DND-41 (cell line): Measurements from ENCODE around the gene CWC15.

Experiments used
- ATAC-seq: fragments of 200-7000 bp; cut with Tn5 transposase; 3 replicates; pipeline ENCODE4 v1.9.1; 2021; ENCODE audit warnings: low read depth; ENCODE audit not compliant: insufficient read depth
- DNase-seq: peaks from one replicate; pipeline ENCODE4 v3.0.0-alpha.2; 2020
- H2AFZ ChIP-seq: 2 replicates; pipeline ENCODE4 v1.6.0; 2012; ENCODE audit warnings: low read depth, low read length
- H3K27ac ChIP-seq: 2 replicates; pipeline ENCODE4 v1.5.1; 2012; ENCODE audit warnings: low read length, inconsistent platforms
- H3K27me3 ChIP-seq: fragments of 200-600 bp; sonication (generic); 2 replicates; pipeline ENCODE4 v1.6.0; 2012; ENCODE audit warnings: low read length, mild to moderate bottlenecking, inconsistent platforms; ENCODE audit not compliant: insufficient read depth, poor library complexity
- H3K36me3 ChIP-seq: 2 replicates; pipeline ENCODE4 v1.5.1; 2012; ENCODE audit warnings: low read length, inconsistent platforms; ENCODE audit not compliant: insufficient read depth
- H3K4me1 ChIP-seq: 2 replicates; pipeline ENCODE4 v1.5.1; 2012; ENCODE audit warnings: mild to moderate bottlenecking, low read length; ENCODE audit not compliant: insufficient read depth
- H3K4me2 ChIP-seq: 2 replicates; pipeline ENCODE4 v1.6.0; 2012; ENCODE audit warnings: mild to moderate bottlenecking, moderate library complexity, low read length, inconsistent platforms; ENCODE audit not compliant: insufficient read depth
- H3K4me3 ChIP-seq, 2 experiments: fragments of 200-600 bp in 1 of 2; shearing (Covaris generic) in 1 of 2; 2 replicates each; pipeline ENCODE4 v1.5.1; 2012 to 2016; ENCODE audit warnings: inconsistent platforms in 2 of 2, low read length in 2 of 2, mild to moderate bottlenecking in 2 of 2, low read depth in 1 of 2, moderate library complexity in 1 of 2
- H3K79me2 ChIP-seq: 2 replicates; pipeline ENCODE4 v1.6.0; 2012; ENCODE audit warnings: low read length, inconsistent platforms; ENCODE audit not compliant: insufficient read depth
- H3K9ac ChIP-seq: 2 replicates; pipeline ENCODE4 v1.6.0; 2012; ENCODE audit warnings: low read depth, mild to moderate bottlenecking, inconsistent platforms, low read length, moderate library complexity
- H3K9me3 ChIP-seq: 2 replicates; pipeline ENCODE4 v1.5.1; 2012; ENCODE audit warnings: low read length, moderate library complexity, mild to moderate bottlenecking, inconsistent platforms; ENCODE audit not compliant: insufficient read depth, severe bottlenecking
- H4K20me1 ChIP-seq: 2 replicates; pipeline ENCODE4 v1.6.0; 2012; ENCODE audit warnings: low read length; ENCODE audit not compliant: insufficient read depth
- EZH2 ChIP-seq: IDR thresholded peaks from 3 replicates; pipeline ENCODE4 v1.6.1; 2012; ENCODE audit warnings: borderline replicate concordance, low read depth, mild to moderate bottlenecking, moderate library complexity, low read length, inconsistent platforms; ENCODE audit not compliant: severe bottlenecking
- TF ChIP-seq, protein P1 (sequence below): IDR thresholded peaks from 2 replicates; pipeline ENCODE4 v1.5.1; 2012; ENCODE audit warnings: borderline replicate concordance, low read length, moderate library complexity, mild to moderate bottlenecking; ENCODE audit not compliant: poor library complexity, severe bottlenecking; ENCODE audit errors: extremely low read depth

Gene CWC15

DNA sequence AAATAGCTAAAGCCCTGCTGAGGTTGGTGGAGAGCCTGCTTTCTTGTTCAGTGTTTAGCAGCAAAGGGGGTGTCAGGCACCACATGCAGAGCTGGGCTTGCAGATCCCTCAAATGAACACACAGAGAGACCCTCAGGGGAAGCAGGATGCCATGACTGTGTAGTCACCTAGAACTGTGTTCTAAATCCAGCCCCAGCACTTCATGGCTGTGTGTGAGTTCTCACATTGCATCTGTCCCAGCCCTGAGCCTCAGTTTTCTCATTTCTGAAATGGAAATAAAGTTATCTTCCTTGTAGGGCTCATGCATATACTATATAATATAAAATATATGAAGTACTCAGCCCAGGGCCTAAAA lies 47.1 kb downstream of the CWC15 start:
- H2AFZ ChIP-seq, result no peak overlapping the region
- no peak overlapping the region for H3K9ac ChIP-seq
- peaks cover 6% of the 10 kb centered on the region for H3K9me3 ChIP-seq
- no peak overlapping the region for H3K4me2 ChIP-seq
- no peaks in the 10 kb centered on the region for H4K20me1 ChIP-seq
- no peaks in the 10 kb centered on the region for H3K27me3 ChIP-seq
- no peak overlapping the region for H3K4me3 ChIP-seq
- no peaks in the 10 kb centered on the region for H3K36me3 ChIP-seq
- peaks cover 24% of the 10 kb centered on the region for H3K4me1 ChIP-seq
- DNase-seq (no peak), ATAC-seq (no peak)
- H3K79me2 ChIP-seq, result no peaks in the 10 kb centered on the region
- TF ChIP-seq EZH2, result no peak
- H3K27ac ChIP-seq, result no peak overlapping the region; the same call in 1 of the 2 replicates

DNA sequence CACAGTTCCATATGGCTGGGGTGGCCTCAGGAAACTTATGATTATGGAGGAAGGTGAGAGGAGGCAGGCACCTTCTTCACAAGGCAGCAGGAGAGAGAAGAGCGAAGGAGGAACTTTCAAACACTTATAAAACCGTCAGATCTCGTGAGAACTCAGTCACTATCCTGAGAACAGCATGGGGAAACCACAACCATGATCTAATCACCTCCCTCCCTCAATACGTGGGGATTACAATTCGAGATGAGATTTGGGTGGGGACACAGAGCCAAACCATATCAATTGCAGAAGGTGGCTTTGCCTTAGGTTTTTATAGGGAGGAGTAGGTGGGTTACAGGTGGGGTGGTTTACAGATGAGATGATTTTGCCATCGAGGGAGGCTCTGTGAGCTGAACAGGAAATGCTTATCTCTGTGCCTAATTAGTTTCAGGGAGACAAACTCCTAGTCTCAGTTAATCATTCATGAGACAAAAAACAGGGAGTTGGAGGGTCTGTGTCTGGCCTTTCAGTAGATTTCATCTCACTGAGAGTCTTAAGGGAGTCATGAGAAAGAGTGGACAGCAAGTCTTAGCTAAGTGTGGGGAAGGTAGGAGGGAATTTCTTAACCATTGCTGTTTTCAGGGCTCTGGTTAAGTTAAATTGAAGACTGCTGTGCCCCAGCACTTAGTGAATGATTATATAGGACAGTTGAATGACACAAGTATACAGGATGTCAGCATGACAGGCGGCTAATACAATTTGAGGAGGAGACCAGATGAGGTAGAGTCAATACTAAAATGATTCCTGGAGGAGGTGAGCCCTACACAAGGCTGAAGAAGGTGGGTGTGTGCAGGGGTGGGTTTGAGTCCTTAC lies 47.7 kb downstream of the CWC15 start:
- H3K27me3 ChIP-seq, result no peaks in the 10 kb centered on the region
- H3K27ac ChIP-seq, result peak overlapping the region; percentile 80
- no peak for ATAC-seq
- no peaks in the 10 kb centered on the region for H3K36me3 ChIP-seq
- H3K4me3 ChIP-seq, result no peak overlapping the region
- DNase-seq, result no peak
- TF ChIP-seq, protein P1, sequence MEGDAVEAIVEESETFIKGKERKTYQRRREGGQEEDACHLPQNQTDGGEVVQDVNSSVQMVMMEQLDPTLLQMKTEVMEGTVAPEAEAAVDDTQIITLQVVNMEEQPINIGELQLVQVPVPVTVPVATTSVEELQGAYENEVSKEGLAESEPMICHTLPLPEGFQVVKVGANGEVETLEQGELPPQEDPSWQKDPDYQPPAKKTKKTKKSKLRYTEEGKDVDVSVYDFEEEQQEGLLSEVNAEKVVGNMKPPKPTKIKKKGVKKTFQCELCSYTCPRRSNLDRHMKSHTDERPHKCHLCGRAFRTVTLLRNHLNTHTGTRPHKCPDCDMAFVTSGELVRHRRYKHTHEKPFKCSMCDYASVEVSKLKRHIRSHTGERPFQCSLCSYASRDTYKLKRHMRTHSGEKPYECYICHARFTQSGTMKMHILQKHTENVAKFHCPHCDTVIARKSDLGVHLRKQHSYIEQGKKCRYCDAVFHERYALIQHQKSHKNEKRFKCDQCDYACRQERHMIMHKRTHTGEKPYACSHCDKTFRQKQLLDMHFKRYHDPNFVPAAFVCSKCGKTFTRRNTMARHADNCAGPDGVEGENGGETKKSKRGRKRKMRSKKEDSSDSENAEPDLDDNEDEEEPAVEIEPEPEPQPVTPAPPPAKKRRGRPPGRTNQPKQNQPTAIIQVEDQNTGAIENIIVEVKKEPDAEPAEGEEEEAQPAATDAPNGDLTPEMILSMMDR, result no peak
- no peak for TF ChIP-seq EZH2
- H3K79me2 ChIP-seq, result no peaks in the 10 kb centered on the region
- no peaks in the 10 kb centered on the region for H4K20me1 ChIP-seq
- peaks cover 6% of the 10 kb centered on the region for H3K9me3 ChIP-seq
- no peak overlapping the region for H3K9ac ChIP-seq
- H3K4me1 ChIP-seq, result peaks cover 24% of the 10 kb centered on the region
- no peak overlapping the region for H3K4me2 ChIP-seq
- H2AFZ ChIP-seq, result no peak overlapping the region; the same call in 1 of the 2 replicates

DNA sequence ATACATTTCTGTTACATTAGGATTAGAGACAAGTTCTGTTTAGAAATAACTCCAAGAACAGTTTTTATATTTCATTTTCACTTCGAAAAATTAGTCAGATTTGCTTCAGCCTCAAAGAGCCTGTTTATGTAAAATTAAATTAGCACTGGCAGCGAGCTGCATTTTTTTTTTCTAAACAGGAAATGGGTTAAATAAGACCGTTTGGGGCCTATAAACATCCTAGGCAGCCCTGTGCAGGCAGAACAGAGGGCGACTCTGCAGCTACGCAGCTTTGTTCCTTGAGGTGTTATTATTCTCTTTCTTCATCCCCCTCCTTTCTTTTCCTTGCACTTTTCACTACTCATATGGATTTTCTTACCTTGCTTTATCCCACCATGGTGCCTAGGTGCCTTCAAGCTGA lies 48.7 kb downstream of the CWC15 start:
- Histone ChIP-seq H3K4me2 (peak overlapping the region; percentile 21; the same call in 1 of the 2 replicates), H3K27ac (peak overlapping the region; percentile 80), H3K79me2 (no peaks in the 10 kb centered on the region), H3K4me3 (peak overlapping the region in 1 of 2 experiments; percentile 39; a peak in 2 of 4 replicates), H3K9ac (peak overlapping the region; percentile 33; the same call in 1 of the 2 replicates), H2AFZ (peak overlapping the region; percentile 58), H3K9me3 (peaks cover 6% of the 10 kb centered on the region), H4K20me1 (no peaks in the 10 kb centered on the region), H3K36me3 (no peaks in the 10 kb centered on the region), H3K27me3 (no peaks in the 10 kb centered on the region), H3K4me1 (peaks cover 24% of the 10 kb centered on the region)
- TF ChIP-seq, protein P1, result peak; percentile 12
- no peak for TF ChIP-seq EZH2
- peak; percentile 65 for DNase-seq
- ATAC-seq, result peak; percentile 84

DNA sequence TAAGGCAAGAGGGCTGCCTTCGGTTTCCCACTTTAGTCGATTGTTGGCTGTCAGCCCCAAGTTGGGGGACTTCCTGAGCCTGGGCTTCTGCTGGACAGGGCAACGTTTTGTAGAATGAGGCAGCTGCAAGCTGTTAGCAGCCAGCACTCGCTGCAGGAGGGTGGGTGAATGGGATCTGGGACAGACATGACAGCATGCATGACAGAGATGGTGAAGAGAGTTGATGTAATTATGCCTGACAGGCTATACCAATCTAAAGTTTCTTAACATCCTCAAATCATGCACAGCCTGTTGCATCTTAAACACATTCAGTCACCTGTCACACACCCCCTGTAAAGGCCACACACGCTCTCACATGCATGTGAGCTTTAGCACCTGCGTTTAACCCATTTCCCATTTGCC lies 49.2 kb downstream of the CWC15 start:
- Histone ChIP-seq H3K9ac (peak overlapping the region; percentile 33; the same call in 1 of the 2 replicates), H3K4me1 (peaks cover 24% of the 10 kb centered on the region), H4K20me1 (no peaks in the 10 kb centered on the region), H3K27ac (peak overlapping the region; percentile 80), H3K4me2 (no peak overlapping the region), H3K79me2 (no peaks in the 10 kb centered on the region), H3K9me3 (peaks cover 6% of the 10 kb centered on the region), H3K4me3 (no peak overlapping the region), H2AFZ (peak overlapping the region; percentile 38), H3K27me3 (no peaks in the 10 kb centered on the region), H3K36me3 (no peaks in the 10 kb centered on the region)
- ATAC-seq, result peak; percentile 62
- TF ChIP-seq, protein P1, result no peak
- TF ChIP-seq EZH2, result no peak
- DNase-seq, result peak; percentile 43
